ENCODE results near the gene PRR23E.

PRR23E gene

DNA sequence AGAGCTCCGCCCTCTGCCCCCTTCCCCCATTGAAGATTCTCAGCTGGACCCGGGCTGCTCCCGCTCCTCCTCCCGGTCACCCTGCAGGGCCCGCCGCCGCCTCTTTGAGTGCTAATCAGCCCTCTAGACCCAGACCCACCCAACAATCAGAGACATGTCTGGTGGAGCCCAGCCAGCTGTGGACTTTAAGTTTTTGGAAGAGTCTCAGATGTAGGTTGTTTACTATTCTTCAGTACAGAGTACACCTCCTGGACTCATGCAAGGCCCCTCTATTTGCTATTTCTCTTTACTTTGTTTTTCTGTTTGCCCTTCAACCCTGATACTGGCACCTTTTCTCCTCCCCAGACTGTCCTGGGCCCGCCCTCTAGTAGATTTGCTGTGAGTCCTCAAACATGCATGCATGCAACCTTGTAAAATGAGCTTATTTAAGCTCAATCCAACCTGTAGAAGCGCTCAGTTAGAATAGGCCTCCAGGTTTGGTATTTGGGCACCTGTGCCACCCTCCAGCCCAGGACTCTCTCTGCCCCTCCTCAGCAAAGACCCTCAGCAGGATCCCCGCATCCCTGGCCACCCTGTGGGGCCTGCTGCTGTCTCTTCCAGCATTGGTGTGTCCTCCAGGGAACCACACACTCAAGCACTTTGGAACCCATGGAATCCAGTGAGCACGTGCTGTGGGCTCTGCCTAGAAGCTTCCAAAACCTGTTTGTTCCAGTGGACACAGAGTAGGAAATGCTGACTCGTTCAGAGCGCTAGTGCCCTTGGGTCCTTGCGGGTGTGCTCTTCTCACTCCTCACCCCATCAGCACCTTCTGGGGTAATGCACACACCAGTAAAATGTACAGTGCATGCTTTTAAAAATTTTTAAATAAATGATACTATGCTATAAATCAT lies 4.6 kb downstream of the PRR23E start:
- no peak for TF ChIP-seq CTCF (IDR thresholded peaks at IDR 0.05; ENCODE audit: control insufficient read depth, extremely low read depth, insufficient read depth)
- no peak overlapping the region for H3K4me3 ChIP-seq (ENCODE audit: low read depth, low read length)
- DNase-seq (ENCODE audit: low read depth): no peak

DNA sequence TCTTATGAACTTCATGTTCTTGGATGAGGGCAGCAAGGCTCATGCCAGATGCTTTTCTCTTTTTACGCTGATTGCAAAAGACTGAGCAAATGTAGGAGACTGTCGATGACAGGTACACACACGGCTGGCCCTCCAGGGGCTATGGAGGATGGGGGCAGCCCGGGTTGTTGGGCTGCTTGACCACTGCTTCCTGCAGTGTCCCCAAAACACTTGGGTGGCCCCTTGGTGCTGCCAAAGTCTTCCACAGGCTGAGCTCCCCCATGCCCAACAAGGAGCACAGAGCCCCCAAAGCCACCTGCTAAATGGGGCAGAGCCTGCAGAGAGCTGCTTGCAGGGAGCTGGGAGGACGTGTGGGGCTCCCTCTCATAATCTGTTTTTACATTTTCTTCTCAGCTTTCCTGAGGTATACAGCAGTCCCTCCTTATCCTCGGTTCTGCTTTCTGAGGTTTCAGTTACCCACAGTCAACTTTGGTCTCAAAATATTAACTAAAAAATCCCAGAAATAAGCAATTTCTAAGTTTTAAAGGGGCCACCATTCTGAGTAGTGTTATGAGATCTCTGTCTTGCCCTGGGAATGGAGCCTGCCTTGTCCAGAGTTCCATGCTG lies 7.3 kb downstream of the PRR23E start:
- DNase-seq (ENCODE audit: low read depth): no peak
- H3K4me3 ChIP-seq (ENCODE audit: low read depth, low read length): no peak overlapping the region

GRCh38 chr3:127203024-127203423 lies 10.1 kb downstream of the PRR23E start:
- no peak for TF ChIP-seq CTCF (IDR thresholded peaks at IDR 0.05; ENCODE audit: control insufficient read depth, extremely low read depth, insufficient read depth)
- DNase-seq (ENCODE audit: low read depth): peak; percentile 26
- H3K4me3 ChIP-seq (ENCODE audit: low read depth, low read length): no peak overlapping the region

More for the DNA sequence above, 7.3 kb downstream of the PRR23E start:
- no peak for TF ChIP-seq CTCF (IDR thresholded peaks at IDR 0.05; ENCODE audit: control insufficient read depth, extremely low read depth, insufficient read depth)

DNA sequence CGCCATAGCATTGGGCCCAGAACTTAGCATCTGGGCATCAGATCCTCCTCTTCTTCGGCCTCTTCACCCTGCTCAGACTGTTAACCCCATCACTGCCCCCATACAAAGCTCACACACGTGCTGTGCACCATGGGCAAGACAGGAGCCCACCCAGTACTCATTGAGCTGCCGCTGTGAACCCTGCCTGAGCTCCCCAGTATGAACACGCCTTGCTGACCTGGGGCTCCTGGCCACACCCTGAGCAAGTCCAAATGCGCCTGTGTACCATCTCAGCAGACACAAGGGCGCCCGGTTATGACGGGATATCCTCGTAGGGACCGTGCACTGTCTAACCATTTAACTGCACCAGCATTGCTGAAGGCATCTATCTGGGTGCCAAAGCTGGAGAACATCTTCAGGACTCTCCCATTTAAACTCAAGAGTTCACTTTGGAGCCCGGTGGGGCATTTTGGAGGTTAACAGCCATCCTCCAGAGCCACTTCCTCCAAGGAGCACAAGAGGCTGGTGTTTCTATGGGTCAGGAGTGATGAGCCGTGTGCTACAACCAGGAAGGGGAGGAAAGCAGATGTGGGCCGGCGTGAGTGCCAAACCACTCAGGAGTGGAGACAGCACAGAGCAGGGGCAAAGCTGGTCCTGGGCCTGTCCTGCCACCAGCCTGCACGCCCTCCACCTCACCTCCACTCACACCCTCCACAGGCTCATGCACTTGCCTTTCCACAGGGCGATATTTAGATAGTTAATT lies 12.1 kb downstream of the PRR23E start:
- no peak overlapping the region for H3K4me3 ChIP-seq (ENCODE audit: low read depth, low read length)
- DNase-seq (ENCODE audit: low read depth): no peak
- no peak for TF ChIP-seq CTCF (IDR thresholded peaks at IDR 0.05; ENCODE audit: control insufficient read depth, extremely low read depth, insufficient read depth)

DNA sequence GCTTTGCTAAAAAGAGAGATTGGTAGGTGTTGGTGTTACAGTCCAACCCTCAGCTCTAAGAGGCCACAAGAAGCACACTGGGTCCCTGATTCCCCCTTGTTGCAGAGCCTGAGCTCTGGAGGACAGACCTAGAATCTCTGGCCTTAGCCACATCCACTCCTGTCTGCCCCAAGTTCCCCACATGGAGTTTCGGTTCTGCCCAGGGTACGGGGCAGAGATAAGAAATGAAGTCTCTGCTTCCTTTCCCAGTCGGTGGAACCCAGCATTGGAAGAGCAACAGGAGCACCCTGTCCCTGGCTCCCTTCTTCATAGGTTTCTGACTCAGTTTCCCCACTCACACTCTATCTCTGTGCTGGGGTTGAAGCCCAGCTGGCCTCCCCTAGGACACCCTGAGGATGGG lies 13.2 kb downstream of the PRR23E start:
- DNase-seq (ENCODE audit: low read depth): no peak
- no peak for TF ChIP-seq CTCF (IDR thresholded peaks at IDR 0.05; ENCODE audit: control insufficient read depth, extremely low read depth, insufficient read depth)
- H3K4me3 ChIP-seq (ENCODE audit: low read depth, low read length): no peak overlapping the region

DNA sequence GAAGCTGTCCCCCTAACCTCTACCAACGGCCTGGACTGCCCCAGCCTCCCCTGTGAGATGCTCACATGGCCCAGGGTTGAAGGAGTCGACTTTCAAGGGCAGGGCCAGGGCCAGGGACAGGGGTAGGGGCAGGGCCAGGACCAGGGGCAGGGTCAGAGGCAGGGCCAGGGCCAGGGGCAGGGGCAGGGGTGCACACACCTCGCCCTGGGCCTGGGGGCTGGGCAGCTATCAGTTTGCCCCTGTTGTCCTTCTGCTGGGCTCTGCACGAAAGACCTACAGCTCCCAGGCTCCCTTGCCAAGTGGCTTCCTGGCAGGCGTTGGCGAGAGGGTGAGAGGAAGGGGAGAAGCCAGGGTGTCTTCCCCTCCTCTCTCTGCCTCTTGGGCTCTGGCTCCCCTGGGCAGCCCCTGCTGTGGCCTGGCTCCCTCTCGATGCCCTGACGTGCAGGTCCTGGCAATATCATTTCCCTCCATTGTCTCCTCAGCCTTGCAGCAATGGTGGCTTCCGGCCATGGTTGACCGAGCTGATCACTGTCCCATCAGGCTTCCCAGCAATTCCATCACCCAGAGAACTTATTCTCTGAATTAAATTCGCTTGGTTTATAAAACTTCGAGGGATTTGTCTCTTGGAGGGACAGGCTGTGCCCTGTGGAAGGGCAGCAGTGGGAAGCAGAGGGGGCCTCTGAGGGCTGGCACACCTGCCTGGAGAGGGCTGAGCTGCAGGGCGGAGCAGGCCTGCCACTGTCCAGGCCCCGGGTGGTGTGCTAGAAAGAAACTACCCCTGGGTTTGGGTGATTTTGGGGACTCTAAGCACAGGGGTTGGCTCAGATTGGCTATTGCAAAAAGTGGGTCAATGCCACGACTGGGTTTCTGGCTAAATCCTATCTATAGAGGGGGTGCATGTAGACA lies 13.9 kb downstream of the PRR23E start:
- no peak for TF ChIP-seq CTCF (IDR thresholded peaks at IDR 0.05; ENCODE audit: control insufficient read depth, extremely low read depth, insufficient read depth)
- no peak for DNase-seq (ENCODE audit: low read depth)

More for the DNA sequence above, 13.9 kb downstream of the PRR23E start:
- H3K4me3 ChIP-seq (ENCODE audit: low read depth, low read length): no peak overlapping the region
